Measurements from ENCODE around the gene AMPD1.
A peak's percentile ranks its signal among the peaks of the same experiment; 100 is the strongest.

AMPD1 gene

DNA sequence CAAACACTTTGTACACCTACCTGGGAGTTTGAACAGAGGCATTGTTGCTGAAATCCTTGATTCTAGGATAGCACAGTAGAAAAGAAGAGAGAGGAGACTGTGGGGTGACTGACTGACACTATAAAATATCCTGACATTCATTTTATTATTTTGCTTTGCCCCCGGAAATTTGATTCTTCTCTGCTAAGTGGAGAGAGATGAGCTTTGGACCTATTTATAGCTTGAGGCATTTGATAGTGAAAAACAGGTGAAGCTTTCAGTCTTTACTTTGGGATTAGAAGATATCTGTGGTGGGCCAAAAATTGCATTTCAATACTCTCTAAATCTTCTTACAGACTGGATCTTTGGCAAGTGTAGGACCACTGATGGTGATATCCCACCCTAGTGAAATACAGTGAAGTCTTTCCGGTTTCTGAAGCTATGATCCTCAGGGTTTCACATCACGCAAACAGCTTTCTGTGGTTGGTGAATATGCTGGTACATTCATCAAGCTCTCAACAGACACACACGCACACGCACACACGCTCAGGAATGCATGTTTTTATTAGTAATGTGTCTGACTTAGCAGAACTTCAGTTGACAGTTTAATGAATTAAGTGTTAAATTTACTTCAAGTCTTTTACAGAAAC, at the start of gene AMPD1:
Gene AMPD1 (minus strand): TSS at position 117 of the 629 bp plus-strand sequence. CDS start 75 bp downstream, at position 42.
- no peak for DNase-seq

DNA sequence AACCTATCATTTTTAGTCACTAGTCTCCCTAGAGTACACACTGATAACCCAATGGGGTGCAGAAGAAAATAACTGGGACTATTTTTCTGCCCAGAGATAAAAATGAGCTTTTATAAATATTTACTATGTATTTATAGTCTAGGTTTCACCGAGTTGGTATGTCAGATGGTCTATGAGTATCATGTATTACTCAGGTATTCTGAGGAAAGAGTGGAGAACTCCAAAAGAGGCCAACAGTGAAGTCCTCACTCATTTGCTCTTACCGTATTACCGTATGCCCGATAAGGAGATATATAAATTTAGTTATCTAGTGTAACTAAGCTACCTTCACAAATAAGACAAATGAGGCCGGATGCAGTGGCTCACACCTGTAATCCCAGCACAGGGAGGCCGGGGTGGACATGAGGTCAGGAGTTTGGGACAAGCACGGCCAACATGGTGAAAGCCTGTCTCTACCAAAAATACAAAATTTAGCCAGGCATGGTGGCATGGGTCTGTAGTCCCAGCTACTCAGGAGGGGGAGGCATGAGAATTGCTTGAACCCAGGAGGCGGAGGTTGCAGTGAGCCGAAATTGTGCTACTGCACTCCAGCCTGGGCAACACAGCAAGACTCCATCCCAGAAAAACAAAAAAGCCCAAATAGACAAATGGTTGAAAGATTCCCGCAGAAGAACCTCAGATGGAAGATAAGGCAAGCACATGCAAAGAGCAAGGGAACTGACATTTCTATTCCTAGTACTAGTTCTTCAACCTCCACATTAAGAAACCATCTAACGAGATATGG, 46.8 kb upstream of the AMPD1 start:
- DNase-seq, result no peak

DNA sequence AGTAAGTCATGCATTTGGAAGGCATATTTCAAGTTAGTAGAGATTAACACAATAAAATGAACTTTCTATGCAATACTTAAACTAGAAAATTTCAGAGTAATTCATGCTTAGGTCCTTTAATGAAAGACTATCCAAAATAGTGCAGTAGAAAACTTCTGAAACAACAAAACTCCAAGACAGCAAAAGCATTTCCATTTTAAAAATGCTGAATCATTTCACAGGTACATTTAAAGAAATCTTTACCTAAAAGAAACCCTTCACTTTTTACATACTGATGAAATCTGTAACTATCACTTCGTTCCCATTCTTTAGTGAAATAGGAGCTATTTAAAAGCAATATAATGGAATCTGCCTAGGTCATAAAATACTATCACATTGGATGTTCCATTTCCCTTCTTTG, 45.0 kb upstream of the AMPD1 start:
- DNase-seq, result no peak

DNA sequence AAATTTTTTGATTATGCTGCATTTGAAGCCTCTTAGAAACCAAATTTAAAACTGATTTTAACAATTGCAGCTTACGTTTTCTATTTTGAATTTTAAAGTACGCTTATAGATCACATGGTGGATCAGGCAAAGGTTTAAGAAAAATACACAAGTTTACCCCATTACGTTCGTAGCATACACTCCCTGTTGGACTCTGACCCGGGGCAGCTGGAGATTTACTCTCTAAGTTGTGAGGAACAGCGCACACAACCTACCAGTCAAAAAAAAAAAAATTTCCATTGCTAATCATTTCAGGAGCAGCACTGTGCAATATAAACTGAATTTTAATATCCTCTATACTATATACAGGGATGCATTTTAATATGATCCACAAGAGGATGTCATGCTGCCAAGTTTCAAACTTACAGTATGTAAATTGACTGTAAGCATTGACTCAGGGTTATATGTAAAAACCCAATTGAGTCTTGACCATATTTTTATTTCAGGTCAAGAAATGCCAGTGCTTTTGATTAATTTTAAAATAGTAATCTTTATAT, 42.0 kb upstream of the AMPD1 start:
- no peak for DNase-seq

DNA sequence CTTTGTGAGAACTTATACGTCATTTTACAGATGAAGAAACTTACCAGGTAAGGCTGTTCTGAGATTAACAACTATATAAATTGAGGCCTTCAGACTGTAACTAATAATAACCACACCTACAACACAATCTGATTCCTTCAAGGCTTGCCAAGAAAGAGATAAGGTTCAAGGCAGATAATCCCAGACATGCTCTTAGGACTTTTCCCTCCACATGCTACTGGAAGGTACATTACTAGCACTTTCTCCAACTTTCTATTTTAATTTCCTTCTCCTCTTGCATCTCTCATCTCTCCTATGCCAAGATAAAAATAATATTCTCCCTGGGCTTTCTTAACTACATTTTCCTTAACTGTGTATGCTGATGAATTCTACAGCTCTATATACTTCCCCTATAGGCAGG, 40.1 kb upstream of the AMPD1 start:
- no peak for DNase-seq

DNA sequence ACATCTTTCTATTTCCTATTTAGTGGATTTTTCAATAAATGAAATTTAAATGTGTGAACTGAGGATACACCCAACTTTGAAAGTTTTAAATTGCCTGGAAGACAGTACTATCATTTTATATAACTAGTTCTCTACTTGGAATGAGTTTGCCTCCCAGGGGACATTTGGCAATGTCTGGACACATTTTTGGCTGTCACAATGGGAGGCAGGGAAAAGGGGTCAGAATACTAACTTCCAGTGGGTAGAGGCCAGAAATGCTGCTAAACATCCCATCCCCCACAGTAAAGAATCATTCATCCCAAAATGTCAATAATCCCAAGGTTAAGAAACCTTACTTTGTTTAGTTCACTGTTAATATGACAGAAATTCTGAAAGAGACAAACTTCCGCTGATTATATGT, 34.4 kb upstream of the AMPD1 start:
- DNase-seq, result no peak

DNA sequence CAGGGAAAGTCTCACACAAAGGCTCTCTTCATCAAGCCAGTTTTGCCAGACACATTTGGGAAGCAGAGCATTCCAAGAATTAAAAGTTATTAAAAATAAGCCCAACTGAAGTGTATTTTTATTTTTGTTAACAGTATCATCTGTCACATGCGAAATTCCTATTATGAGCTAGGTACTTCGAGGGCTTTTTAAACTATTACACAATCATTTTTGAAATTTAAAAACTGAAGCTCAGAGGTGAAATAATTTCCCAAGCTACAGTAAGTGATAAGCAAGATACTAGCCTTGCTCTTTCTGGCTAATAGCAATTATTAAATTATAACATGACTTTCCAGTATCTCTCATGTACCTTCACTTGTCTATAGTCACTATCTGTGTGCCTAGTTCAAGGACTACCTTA, 33.2 kb upstream of the AMPD1 start:
- no peak for DNase-seq

DNA sequence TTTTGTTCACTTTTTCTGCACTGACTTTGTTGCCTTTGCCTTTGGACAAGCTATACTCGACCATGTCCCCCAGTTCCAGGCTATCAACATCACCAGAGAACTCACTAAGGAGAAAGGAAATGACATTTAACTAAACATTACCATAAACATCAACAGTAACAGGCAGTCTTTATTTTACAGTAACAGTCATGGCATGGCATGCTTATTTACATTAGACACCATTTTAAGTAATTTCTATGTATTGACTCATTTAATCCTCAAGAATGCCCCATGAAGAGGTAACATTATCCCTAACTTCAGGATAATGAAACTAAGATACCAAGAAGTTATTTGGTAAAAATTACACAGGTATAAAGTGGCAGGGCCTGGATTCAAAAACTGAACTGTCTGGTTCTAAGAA, 29.9 kb upstream of the AMPD1 start:
- DNase-seq, result no peak

DNA sequence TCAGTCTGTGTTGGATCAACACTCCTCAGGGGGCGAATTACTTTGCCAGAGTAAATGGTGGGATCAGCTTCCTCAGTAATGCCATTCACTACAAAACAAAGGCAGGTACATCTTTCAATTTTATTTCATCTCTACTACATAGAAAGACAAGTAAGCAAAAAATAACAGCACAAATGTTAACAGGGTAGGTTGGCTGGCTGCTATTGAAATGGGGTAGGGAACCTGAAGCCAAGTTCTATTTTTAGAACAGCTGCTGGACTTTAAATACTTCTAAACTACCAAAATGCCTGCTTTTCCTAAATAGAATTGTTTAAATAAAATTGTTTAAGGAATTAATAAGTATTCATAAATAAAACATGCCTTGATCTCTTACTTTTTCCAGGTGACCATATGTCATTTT, 28.6 kb upstream of the AMPD1 start:
- DNase-seq, result no peak

DNA sequence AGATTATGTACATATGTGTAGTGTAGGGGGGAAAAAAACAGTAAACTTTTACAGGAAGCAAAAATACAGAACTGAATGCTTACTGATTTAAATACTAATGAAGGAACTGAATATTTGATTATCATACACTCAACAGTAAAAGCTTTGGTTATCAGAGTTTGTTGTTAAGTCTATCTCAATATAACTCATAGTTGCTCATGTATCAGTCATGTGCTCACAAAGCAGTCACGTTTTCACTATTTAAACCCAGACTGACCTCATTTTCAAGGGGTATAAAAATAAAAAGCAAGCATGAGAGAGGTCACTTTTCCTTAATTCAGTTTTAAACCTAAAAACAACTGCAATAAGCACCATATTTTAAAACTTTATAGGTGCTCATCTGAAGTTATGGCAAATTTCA, 28.1 kb upstream of the AMPD1 start:
- DNase-seq, result no peak

DNA sequence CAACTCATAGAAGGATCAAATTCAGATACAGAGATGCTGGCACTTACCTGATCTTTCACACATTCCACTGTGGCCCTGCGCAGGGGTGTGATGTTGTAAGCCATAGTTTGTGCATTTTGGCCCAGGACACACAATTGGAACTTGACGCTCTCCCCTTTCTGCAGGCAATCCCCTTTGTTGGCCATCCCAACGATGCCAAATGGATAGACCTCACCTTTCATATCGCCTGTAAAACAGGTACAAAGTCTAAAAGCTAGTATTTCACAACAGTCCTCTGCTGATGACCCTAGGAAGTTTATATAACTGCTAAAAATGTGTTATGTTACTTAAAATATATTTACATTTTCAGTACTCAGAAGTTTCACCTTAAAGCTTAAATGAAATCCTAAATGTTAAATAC, 25.1 kb upstream of the AMPD1 start:
- no peak for DNase-seq

DNA sequence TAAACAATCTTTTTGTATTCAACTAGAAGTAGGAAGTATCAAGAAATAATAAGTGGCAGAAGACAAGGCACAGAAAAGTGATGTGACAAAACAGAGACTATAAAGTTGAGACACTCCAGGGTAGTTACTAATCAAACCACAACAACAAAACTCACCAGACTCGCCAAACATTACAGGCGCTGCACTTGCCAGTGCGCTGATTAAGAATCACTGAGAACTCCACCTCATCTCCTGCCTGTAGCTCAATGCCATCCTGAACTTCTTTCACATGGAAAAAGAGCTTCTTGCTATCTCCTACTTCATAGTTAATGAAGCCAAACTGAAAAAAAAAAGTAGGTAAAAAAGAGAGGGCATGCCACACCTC, 24.1 kb upstream of the AMPD1 start:
- no peak for DNase-seq

DNA sequence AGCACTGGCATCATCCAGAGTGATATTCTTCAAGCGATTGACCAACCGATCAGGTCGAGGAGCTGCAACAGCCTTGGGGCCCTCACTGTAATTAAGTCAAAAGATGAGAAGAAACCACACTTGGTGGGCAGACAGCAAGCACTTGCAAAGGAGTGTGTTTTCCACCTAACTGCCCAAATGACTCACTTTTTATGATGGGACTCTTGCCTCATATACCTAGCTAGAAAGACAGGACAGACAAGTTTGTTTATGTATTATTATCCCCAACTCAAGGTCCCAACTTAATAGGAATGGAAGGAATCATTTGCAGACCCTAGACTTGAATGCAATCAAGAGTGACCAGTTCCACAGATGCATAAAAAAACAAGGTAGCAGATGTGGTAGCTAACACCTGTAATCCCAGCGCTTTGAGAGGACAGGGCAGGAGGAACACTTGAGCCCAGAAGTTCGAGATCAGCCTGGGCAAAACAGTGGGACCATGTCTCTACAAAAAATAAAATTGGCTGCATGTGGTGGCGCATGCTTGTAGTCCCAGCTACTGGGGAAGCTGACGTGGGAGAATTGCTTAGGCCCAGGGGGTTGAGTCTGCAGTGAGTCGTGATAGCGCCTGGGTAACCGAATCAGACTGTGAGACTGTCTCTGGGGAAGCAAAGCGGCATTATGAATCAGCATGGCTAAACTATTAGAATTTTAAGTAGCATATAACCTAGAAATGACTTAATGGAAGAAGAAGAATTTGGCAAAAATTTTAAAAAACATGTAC, 23.5 kb upstream of the AMPD1 start:
- no peak for DNase-seq

DNA sequence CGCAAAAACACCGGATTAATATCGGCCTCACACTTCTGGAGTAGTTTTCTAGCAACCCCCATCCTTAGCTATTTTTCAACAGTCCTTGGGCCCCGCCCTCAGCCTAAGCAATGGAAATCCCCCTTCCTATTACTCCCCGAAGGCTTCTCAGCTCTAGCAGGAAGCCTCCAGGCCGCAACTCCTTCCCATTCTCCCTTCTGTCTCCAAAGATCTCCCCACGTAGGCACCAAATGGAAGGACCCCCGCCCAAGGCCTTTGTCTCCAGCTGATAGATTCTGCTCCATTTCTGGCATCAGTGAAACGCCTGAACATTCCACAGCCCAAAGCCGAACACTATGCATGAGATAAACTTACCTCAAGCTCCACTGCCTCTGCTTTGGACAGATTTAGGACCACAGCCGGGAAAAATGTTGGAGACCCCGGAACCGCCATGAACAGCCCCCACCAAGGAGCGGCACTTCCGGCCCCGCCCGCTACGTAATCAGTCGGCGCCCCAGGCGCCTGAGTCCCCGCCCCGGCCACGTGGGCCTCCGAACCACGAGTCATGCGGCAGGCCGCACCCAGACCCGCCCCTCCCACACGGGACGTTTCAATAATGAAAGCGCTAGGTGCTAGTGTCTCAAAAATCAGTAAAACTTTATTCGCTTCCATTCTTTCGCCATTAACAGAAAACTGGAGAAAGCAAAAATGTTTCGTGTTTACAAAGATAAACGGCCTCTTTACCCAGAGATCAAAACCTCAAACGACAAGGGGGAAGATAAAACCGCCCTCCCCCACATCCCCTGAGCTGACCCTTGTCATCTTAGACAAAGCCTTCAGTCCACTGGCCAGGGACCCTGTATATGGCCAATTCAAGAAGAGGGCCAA, 21.2 kb upstream of the AMPD1 start, which contains the start of gene NRAS:
Gene NRAS (minus strand): TSS at position 468 of the 867 bp plus-strand sequence. CDS start 611 bp downstream, outside the sequence.
- DNase-seq, result peak; percentile 78

DNA sequence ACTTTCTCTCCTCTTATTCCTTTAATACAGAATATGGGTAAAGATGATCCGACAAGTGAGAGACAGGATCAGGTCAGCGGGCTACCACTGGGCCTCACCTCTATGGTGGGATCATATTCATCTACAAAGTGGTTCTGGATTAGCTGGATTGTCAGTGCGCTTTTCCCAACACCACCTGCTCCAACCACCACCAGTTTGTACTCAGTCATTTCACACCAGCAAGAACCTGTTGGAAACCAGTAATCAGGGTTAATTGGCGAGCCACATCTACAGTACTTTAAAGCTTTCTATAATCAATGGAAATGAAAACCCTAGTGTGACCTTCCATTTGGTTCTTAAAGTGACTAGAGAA, 20.6 kb upstream of the AMPD1 start:
- DNase-seq, result no peak

DNA sequence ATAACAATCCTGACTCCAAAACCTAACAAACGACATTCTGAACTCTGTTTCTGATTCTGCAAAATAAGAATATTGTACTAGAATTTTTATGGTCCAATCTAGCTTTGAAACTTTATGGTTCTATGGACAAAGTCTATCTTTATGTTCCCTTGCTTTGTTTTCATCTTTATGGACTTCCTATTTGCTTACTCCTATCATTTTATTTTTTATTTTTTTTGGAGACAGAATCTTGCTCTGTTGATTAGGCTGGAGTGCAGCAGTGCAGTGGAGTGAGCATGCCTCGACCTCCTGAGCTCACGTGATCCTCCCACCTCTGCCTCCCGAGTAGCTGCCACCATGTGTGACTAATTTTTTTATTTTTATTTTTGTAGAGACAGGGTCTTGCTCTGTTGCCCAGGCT, 17.6 kb upstream of the AMPD1 start:
- no peak for DNase-seq

DNA sequence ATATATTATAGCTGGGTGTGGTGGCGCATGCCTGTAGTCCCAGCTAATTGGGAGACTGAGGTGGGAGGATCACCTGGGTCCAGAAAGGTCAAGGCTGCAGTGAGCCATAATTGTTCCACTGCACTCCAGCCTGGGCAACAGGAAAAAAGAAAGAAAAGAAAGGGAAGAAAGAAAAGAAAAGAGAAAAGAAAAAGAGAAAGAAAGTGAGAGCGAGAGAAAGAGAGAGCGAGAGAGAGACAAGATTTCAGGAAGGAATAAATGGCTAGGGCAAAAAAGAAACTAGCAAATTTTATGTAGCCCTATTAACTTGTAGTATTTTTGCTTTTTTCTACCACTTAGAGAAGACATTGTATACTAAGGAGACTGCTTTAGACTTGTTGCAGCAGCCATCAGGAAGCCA, 15.0 kb upstream of the AMPD1 start:
- DNase-seq, result no peak

DNA sequence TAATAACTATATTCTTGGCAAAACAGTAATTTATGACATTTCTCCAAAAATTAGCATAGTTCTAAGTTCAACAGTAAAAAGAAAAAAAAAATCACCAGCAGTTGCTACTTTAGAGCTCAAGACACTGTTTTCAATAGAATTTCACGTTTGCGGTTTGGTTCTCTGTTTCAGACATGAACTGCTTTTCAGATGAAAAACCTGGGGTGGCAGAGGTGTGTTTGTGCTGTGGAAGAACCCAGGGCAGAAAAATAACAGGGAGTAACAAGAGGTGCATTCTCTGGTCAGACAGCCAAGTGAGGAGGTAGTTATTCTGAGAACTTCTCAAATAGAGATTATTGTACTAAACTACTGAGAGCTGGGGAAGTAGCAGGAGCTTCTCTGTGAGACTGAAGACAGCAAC, 12.3 kb upstream of the AMPD1 start:
- no peak for DNase-seq

DNA sequence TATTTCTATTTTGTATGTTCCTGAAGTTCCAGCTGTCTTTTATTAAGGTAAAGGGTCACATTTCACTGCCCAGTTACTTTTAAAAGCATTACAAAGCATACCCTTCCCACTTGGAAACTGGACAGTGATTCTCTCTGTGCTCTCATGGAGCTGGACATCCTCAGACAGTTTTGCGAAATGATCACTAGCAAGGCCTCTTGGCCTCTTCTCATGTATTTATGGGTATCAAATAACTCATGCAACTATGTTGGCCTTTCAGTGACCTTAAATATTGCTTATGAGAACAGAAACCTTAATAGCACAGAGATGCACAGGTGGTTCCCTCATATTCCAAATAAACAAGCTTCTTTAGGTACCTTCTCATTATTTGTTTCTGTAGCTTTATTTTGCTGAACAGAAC, 7.9 kb upstream of the AMPD1 start:
- no peak for DNase-seq

DNA sequence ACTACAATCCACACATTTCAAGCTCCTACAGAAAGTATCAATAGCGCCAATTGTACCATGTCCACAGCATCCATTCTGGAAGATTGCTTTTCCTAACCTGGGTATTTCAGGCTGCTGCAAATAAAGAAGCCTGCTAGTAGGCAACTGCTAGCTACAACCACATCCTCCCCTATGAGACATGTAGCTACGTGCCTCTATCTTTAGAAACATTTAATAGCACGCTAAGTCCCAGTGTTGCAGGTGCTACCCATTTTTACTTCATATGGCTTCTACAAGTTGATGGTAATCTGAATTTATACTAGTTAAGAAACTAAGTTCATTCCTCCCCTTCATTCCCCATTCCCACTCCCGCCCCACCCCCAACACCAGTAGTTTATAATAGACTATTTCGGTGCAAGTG, 7.4 kb upstream of the AMPD1 start:
- DNase-seq, result no peak

DNA sequence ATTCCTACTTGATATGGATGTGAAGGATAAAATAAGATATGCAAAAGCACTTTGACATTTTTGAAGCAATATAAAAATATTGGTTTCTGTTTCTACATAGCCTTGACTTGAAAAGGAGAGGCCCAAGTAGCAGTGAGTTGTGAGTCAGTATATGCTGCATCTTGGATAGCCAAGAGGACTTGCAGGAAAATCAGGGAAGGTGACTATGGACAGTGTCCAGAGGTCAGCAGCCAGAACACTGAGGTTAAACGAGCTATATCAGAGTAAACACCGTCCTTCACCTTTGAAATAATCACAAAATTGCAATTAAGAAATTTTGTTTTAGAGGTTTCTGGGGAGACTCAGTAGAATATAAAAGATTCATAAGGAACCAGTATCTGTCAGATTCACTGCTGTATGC, 6.6 kb upstream of the AMPD1 start:
- DNase-seq, result no peak

DNA sequence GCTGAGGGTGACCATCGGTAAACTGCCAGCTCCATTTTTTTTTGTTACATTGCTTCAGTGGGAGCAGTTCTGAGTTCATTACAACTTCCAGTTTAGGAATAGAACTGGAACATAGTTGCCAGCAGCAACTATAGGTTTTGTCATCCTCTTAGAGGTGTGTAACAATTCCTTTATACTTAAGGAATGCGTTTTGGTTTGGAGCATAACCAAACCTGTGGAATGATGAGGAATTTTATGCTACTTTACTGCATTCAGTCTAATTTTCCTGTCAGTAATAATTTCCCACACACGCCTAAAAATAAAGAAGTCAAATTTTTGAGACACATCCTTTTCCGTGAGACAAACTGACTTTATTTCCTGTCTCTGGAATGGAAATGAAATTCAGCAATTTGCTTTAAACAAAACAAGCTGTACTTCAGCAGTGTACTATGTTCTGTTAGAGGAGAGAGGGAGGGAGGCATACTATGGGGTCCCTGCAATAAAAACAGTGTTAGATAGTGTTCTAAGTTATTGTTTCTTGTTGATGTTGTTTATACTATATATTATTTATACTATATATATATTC, 4.8 kb upstream of the AMPD1 start:
- DNase-seq, result no peak

DNA sequence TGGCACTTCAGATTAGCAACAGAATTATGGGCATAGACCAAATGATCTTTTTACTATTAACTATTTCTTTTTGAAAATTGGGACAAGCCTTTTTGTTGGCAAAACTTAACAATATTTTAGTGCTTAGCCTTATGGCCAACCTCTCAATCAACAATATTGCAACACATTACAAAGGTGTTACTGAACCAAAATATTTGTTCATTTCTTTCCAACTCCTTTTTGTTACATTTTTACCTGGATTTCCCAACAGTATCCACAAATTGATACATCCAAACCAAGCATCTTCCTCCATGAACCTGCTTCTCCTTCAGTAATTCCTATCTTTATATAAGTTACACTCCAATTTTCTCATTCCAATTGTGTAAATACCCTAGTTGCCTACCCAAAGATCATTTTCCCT, 1.5 kb upstream of the AMPD1 start:
- no peak for DNase-seq
